ENCODE results near the gene CUBN. TPM values are rescaled to one million over a fixed set of nuclear protein-coding genes. Genes with fewer than 3 reads are reported as not detected.

CUBN gene
- total RNA-seq, 4 donors from 2014 or later = 0.37 to 1.5 (median 1.1) TPM

GRCh38 chr10:16915300-16915699 lies 214.3 kb downstream of the CUBN start:
- no peak overlapping the region for H3K27ac ChIP-seq

DNA sequence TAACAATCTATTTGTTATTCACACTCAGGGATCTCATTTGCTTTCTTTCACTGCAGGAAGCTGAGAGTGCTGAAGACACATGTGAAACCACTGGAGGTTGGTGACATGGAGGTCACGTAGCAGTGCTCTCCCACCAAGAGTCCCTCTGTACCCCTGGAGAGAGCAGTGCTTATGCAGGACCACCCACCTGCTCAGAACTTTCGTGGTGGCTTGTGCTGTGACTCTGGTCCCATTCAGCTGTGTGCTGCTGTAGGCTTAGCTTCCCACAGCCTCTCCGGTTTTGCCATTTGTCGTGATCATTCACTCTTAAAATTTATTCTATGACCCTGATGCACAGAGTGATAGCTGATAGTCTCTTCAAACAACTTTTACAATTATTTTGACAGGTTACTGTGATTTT lies 216.3 kb downstream of the CUBN start:
- TF ChIP-seq, protein P1, sequence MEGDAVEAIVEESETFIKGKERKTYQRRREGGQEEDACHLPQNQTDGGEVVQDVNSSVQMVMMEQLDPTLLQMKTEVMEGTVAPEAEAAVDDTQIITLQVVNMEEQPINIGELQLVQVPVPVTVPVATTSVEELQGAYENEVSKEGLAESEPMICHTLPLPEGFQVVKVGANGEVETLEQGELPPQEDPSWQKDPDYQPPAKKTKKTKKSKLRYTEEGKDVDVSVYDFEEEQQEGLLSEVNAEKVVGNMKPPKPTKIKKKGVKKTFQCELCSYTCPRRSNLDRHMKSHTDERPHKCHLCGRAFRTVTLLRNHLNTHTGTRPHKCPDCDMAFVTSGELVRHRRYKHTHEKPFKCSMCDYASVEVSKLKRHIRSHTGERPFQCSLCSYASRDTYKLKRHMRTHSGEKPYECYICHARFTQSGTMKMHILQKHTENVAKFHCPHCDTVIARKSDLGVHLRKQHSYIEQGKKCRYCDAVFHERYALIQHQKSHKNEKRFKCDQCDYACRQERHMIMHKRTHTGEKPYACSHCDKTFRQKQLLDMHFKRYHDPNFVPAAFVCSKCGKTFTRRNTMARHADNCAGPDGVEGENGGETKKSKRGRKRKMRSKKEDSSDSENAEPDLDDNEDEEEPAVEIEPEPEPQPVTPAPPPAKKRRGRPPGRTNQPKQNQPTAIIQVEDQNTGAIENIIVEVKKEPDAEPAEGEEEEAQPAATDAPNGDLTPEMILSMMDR (IDR thresholded peaks at IDR 0.05) = no peak
- TF ChIP-seq POLR2AphosphoS5 (IDR thresholded peaks at IDR 0.05) = no peak
- TF ChIP-seq POLR2A (IDR thresholded peaks at IDR 0.05) = no peak
- no peak for TF ChIP-seq EP300 (IDR thresholded peaks at IDR 0.05; ENCODE audit: low read depth)
- no peak for DNase-seq
- H3K4me1 ChIP-seq = no peaks in the 10 kb centered on the region
- H3K27ac ChIP-seq = no peak overlapping the region
- H3K27me3 ChIP-seq = no peaks in the 10 kb centered on the region
- WGBS, 2 donors (ENCODE audit: low coverage in 1 of 2) = 54 to 78% methylated on average over 3 to 4 of the region's 4 CpGs
- intact Hi-C loops (cut with DNase I; ENCODE audit: low total_unique reads) = no loop called here
- no peaks in the 10 kb centered on the region for H3K36me3 ChIP-seq
- no peaks in the 10 kb centered on the region for H3K9me3 ChIP-seq
- H3K4me3 ChIP-seq = no peak overlapping the region
- in situ Hi-C loops (cut with MboI; ENCODE audit: low pct_ligation_motif_present in 1 of 4, low pct_unique_long_range_greater_than_20kb in 1 of 4, low sequenced_read_pairs in 3 of 4) = no loop called here

More at GRCh38 chr10:16915300-16915699, 214.3 kb downstream of the CUBN start:
- 64 to 77% methylated on average over 2 of the region's 2 CpGs for WGBS, 2 donors (ENCODE audit: low coverage in 1 of 2)
- no peaks in the 10 kb centered on the region for H3K36me3 ChIP-seq
- no peaks in the 10 kb centered on the region for H3K9me3 ChIP-seq
- TF ChIP-seq POLR2A (IDR thresholded peaks at IDR 0.05) (no peak), POLR2AphosphoS5 (IDR thresholded peaks at IDR 0.05) (no peak), EP300 (IDR thresholded peaks at IDR 0.05; ENCODE audit: low read depth) (no peak)
- TF ChIP-seq, protein P1 (IDR thresholded peaks at IDR 0.05) = no peak
- no peaks in the 10 kb centered on the region for H3K27me3 ChIP-seq
- intact Hi-C loops (cut with DNase I; ENCODE audit: low total_unique reads) (no loop called here), in situ Hi-C loops (cut with MboI; ENCODE audit: low pct_ligation_motif_present in 1 of 4, low pct_unique_long_range_greater_than_20kb in 1 of 4, low sequenced_read_pairs in 3 of 4) (no loop called here)
- DNase-seq = no peak
- no peak overlapping the region for H3K4me3 ChIP-seq
- no peaks in the 10 kb centered on the region for H3K4me1 ChIP-seq

DNA sequence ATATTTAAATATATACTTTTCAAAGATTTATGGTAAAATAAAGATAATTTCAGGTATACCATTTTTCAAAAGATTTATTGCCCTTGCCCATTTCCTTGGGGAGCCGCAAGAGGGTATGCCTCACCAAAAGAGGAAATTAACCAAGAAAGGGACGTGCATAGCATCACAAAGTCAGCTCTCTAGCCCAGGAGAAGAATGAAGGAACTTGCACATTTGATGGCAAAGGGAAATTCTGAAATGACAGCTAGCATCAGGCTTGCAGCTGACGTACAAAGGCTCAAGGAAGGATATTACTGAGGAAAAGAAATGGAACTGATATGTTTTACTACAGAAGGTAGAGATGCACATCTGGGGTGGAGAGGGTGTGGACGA lies 218.8 kb downstream of the CUBN start:
- intact Hi-C loops (cut with DNase I; ENCODE audit: low total_unique reads) = no loop called here
- WGBS, 2 donors (ENCODE audit: low coverage in 1 of 2) = 67 to 76% methylated on average over 4 of the region's 4 CpGs

DNA sequence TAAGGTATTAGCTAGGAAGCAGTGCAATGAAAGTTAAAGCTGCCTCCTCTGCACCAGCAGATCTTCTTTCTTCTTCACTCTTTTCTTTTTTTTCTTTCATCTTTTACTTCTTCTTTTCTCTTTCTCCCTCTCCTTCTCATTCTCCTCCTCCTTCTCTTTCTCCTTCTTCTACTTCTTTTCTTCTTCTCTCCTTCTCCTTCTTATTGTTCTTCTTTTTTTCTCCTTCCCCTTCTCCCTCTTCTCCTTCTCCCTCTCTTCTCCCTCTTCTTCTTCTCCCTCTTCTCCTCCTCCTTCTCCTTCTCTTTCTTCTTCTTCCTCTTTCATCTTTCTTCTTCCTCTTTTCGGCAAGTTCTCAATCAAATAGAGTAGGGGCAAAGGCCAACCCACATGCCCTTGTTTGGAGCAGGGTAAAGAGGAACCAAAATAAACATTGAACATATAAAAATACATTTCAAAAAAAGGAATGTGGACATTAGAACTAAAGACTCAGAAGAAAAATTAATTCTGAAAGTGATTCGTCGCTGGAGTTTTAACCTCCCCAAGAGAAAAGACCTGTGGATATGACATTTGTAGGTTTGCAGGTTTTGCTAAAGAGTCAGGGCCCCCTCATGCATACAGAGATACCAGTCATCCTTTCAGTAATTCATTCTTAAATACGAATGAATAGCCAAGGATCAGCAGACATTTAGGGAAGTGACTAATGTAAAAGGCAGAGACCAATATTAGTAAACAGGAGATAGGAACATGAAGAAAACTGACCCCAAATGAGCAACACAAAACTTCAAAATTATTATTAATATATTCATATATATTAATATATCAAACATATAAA lies 219.4 kb downstream of the CUBN start:
- H3K27me3 ChIP-seq = no peaks in the 10 kb centered on the region
- no peak for TF ChIP-seq POLR2A (IDR thresholded peaks at IDR 0.05)
- TF ChIP-seq, protein P1 (IDR thresholded peaks at IDR 0.05) = no peak
- no peak for TF ChIP-seq EP300 (IDR thresholded peaks at IDR 0.05; ENCODE audit: low read depth)
- TF ChIP-seq POLR2AphosphoS5 (IDR thresholded peaks at IDR 0.05) = no peak
- no peak overlapping the region for H3K27ac ChIP-seq
- no peak for DNase-seq
- WGBS, 2 donors (ENCODE audit: low coverage in 1 of 2) = 57 to 79% methylated on average over 4 of the region's 4 CpGs
- intact Hi-C loops (cut with DNase I; ENCODE audit: low total_unique reads) = no loop called here
- H3K9me3 ChIP-seq = no peaks in the 10 kb centered on the region
- no peak overlapping the region for H3K4me3 ChIP-seq
- no peaks in the 10 kb centered on the region for H3K4me1 ChIP-seq
- in situ Hi-C loops (cut with MboI; ENCODE audit: low pct_ligation_motif_present in 1 of 4, low pct_unique_long_range_greater_than_20kb in 1 of 4, low sequenced_read_pairs in 3 of 4) = no loop called here
- no peaks in the 10 kb centered on the region for H3K36me3 ChIP-seq

More for the DNA sequence above, 218.8 kb downstream of the CUBN start:
- Histone ChIP-seq H3K27me3 (no peaks in the 10 kb centered on the region), H3K9me3 (no peaks in the 10 kb centered on the region), H3K27ac (no peak overlapping the region), H3K36me3 (no peaks in the 10 kb centered on the region), H3K4me3 (no peak overlapping the region), H3K4me1 (no peaks in the 10 kb centered on the region)
- in situ Hi-C loops (cut with MboI; ENCODE audit: low pct_ligation_motif_present in 1 of 4, low pct_unique_long_range_greater_than_20kb in 1 of 4, low sequenced_read_pairs in 3 of 4) = no loop called here
- TF ChIP-seq POLR2AphosphoS5 (IDR thresholded peaks at IDR 0.05) (no peak), EP300 (IDR thresholded peaks at IDR 0.05; ENCODE audit: low read depth) (no peak), POLR2A (IDR thresholded peaks at IDR 0.05) (no peak)
- TF ChIP-seq, protein P1 (IDR thresholded peaks at IDR 0.05) = no peak
- DNase-seq = no peak

Measured in transverse colon (tissue), 4 donors.